IMR-90 (cell line): ENCODE results near the gene ARHGAP15. TPM values are rescaled to one million over a fixed set of nuclear protein-coding genes. Genes with fewer than 3 reads are reported as not detected.

Experiments used
- ATAC-seq: fragments of 200-7000 bp; cut with Tn5 transposase; 2 replicates; pipeline ENCODE4 v1.9.1; 2020; ENCODE audit warnings: low read depth, mild to moderate bottlenecking, moderate library complexity
- BruUV-seq: library from RNA; stranded (reverse); fragments of 400-500 nt; replicated peaks from 2 replicates; lab custom pipeline; 2021; lab: Mats Ljungman, UMichigan
- CTCF ChIA-PET: fragments of 300-600 bp; formaldehyde crosslinking; extraction: SDS; loops from one replicate; lab custom pipeline; 2021; ENCODE audit warnings: antibody characterized with exemption; lab: Yijun Ruan, JAX
- POLR2A ChIA-PET: fragments of 300-600 bp; sonication (Branson Sonifier 250); formaldehyde crosslinking; loops from one replicate; lab custom pipeline; 2022; ENCODE audit warnings: antibody characterized with exemption; ENCODE audit not compliant: unreplicated experiment; lab: Charles Lee
- DNase-seq: peaks from one replicate; pipeline ENCODE4 v3.0.0; 2013
- H2AFZ ChIP-seq: replicated peaks from 2 replicates; pipeline ENCODE3; 2013; ENCODE audit warnings: low read length, mild to moderate bottlenecking; ENCODE audit not compliant: poor library complexity
- H2AK5ac ChIP-seq: 2 replicates; pipeline ENCODE4 v1.6.1; 2013; ENCODE audit warnings: low read depth, low read length, inconsistent platforms
- H2AK9ac ChIP-seq: replicated peaks from 2 replicates; pipeline ENCODE3; 2013; ENCODE audit warnings: mild to moderate bottlenecking, low read depth, low read length, moderate library complexity; ENCODE audit not compliant: poor library complexity
- H2BK120ac ChIP-seq: 2 replicates; pipeline ENCODE4 v1.6.1; 2013; ENCODE audit warnings: low read depth, low read length, inconsistent platforms
- H2BK15ac ChIP-seq: 3 replicates; pipeline ENCODE4 v1.6.1; 2013; ENCODE audit warnings: low read depth, low read length, inconsistent platforms
- H2BK20ac ChIP-seq: 2 replicates; pipeline ENCODE4 v1.6.1; 2013; ENCODE audit warnings: low read depth, mild to moderate bottlenecking, inconsistent platforms, low read length, moderate library complexity
- H2BK5ac ChIP-seq: 2 replicates; pipeline ENCODE4 v1.6.1; 2013; ENCODE audit warnings: mild to moderate bottlenecking, low read depth, low read length, inconsistent platforms; ENCODE audit not compliant: poor library complexity, severe bottlenecking
- H3K14ac ChIP-seq: replicated peaks from 2 replicates; pipeline ENCODE4 v1.6.1; 2013; ENCODE audit warnings: low read depth, low read length, inconsistent platforms
- H3K18ac ChIP-seq: 2 replicates; pipeline ENCODE4 v1.6.1; 2013; ENCODE audit warnings: low read depth, low read length, control low read depth
- H3K23ac ChIP-seq: 2 replicates; pipeline ENCODE4 v1.6.1; 2013; ENCODE audit warnings: low read depth, low read length, inconsistent platforms
- H3K27ac ChIP-seq: 2 replicates; pipeline ENCODE4 v1.5.1; 2013; ENCODE audit warnings: mild to moderate bottlenecking, control low read depth, low read length; ENCODE audit not compliant: insufficient read depth
- H3K27me3 ChIP-seq: 2 replicates; pipeline ENCODE4 v1.6.1; 2013; ENCODE audit warnings: low read length; ENCODE audit not compliant: control insufficient read depth, insufficient read depth
- H3K36me3 ChIP-seq: 2 replicates; pipeline ENCODE4 v1.6.1; 2013; ENCODE audit warnings: low read length, mixed read lengths; ENCODE audit not compliant: control insufficient read depth, insufficient read depth
- H3K4ac ChIP-seq: 2 replicates; pipeline ENCODE4 v1.6.1; 2013; ENCODE audit warnings: low read depth, low read length, inconsistent platforms
- H3K4me1 ChIP-seq: 2 replicates; pipeline ENCODE4 v1.6.1; 2013; ENCODE audit warnings: low read length, mixed read lengths; ENCODE audit not compliant: control insufficient read depth, insufficient read depth
- H3K4me2 ChIP-seq: 2 replicates; pipeline ENCODE4 v1.6.1; 2013; ENCODE audit warnings: low read depth, mild to moderate bottlenecking, control low read depth, low read length, moderate library complexity
- H3K4me3 ChIP-seq: 2 replicates; pipeline ENCODE4 v1.5.1; 2013; ENCODE audit warnings: low read depth, mild to moderate bottlenecking, control low read depth, low read length, moderate library complexity; ENCODE audit not compliant: insufficient read depth
- H3K56ac ChIP-seq: 2 replicates; pipeline ENCODE4 v1.6.1; 2013; ENCODE audit warnings: low read length, inconsistent platforms; ENCODE audit not compliant: insufficient read depth; ENCODE audit errors: extremely low read depth
- H3K79me1 ChIP-seq, 2 experiments: 2 replicates each; pipeline ENCODE4 v1.6.1; 2013; ENCODE audit warnings: low read length in 2 of 2, inconsistent platforms in 1 of 2, low read depth in 1 of 2
- H3K9ac ChIP-seq: 2 replicates; pipeline ENCODE4 v1.6.1; 2013; ENCODE audit warnings: low read depth, low read length, control low read depth
- H3K9me1 ChIP-seq: 2 replicates; pipeline ENCODE4 v1.6.1; 2013; ENCODE audit warnings: low read length, inconsistent platforms; ENCODE audit not compliant: insufficient read depth
- H3K9me3 ChIP-seq: 2 replicates; pipeline ENCODE4 v1.6.1; 2013; ENCODE audit warnings: low read length; ENCODE audit not compliant: control insufficient read depth, insufficient read depth
- H4K20me1 ChIP-seq: 2 replicates; pipeline ENCODE4 v1.6.1; 2013; ENCODE audit warnings: low read length, inconsistent platforms; ENCODE audit not compliant: insufficient read depth
- H4K5ac ChIP-seq: 2 replicates; pipeline ENCODE4 v1.6.1; 2013; ENCODE audit warnings: mild to moderate bottlenecking, low read depth, low read length, control low read depth
- H4K8ac ChIP-seq, 2 experiments: 2 replicates each; pipeline ENCODE4 v1.6.1; 2013; ENCODE audit warnings: low read depth in 2 of 2, low read length in 2 of 2, control low read depth in 1 of 2, inconsistent platforms in 1 of 2
- H4K91ac ChIP-seq: 2 replicates; pipeline ENCODE4 v1.6.1; 2013; ENCODE audit warnings: low read depth, low read length, inconsistent platforms; ENCODE audit not compliant: insufficient read depth
- BHLHE40 ChIP-seq: fragments of 150-350 bp; IDR thresholded peaks from 2 replicates; pipeline ENCODE4 v1.6.1; 2016; ENCODE audit warnings: mild to moderate bottlenecking, low read depth, low read length
- CEBPB ChIP-seq: IDR thresholded peaks from 2 replicates; pipeline ENCODE4 v1.6.1; 2012; ENCODE audit warnings: low read depth, low read length, improper control_type of control experiment
- CHD1 ChIP-seq: IDR thresholded peaks from 2 replicates; pipeline ENCODE4 v1.6.1; 2012; ENCODE audit warnings: low read depth, low read length, improper control_type of control experiment
- FOS ChIP-seq: fragments of 150-350 bp; IDR thresholded peaks from 2 replicates; pipeline ENCODE4 v1.6.1; 2016; ENCODE audit warnings: low read depth, low read length
- MAFK ChIP-seq: IDR thresholded peaks from 2 replicates; pipeline ENCODE4 v1.6.1; 2012; ENCODE audit warnings: low read depth, low read length, improper control_type of control experiment
- MXI1 ChIP-seq: IDR thresholded peaks from 2 replicates; pipeline ENCODE4 v1.6.1; 2012; ENCODE audit warnings: low read depth, mild to moderate bottlenecking, low read length, moderate library complexity, borderline replicate concordance
- POLR2A ChIP-seq: IDR thresholded peaks from 2 replicates; pipeline ENCODE4 v1.6.1; 2012; ENCODE audit warnings: mild to moderate bottlenecking, low read depth, low read length
- RAD21 ChIP-seq: IDR thresholded peaks from 2 replicates; pipeline ENCODE4 v1.6.1; 2012; ENCODE audit warnings: low read length, improper control_type of control experiment
- RFX5 ChIP-seq: IDR thresholded peaks from 2 replicates; pipeline ENCODE4 v1.8.0; 2012; ENCODE audit warnings: low read depth, mild to moderate bottlenecking, low read length, moderate library complexity
- WGBS, 2 experiments: methylation state at CpG; one replicate each; pipeline versions ENCODE4 v1.1.5 to v1.1.7; 2013; ENCODE audit warnings: missing lambda C conversion rate in 2 of 2; ENCODE audit not compliant: insufficient read length in 1 of 2; ENCODE audit errors: extremely low coverage in 2 of 2; 5-methylcytosine and 5-hydroxymethylcytosine counted together
- dilution Hi-C: fragments of 300-500 bp; cut with HindIII; formaldehyde crosslinking; loops from one replicate; pipeline ENCODE4 v1.14.3; 2018; ENCODE audit warnings: low sequenced_read_pairs; ENCODE audit not compliant: unreplicated experiment
- in situ Hi-C: fragments of 300-500 bp; cut with MboI; formaldehyde crosslinking; loops from 3 replicates; pipeline ENCODE4 v1.14.3; 2019; ENCODE audit warnings: low sequenced_read_pairs, inconsistent platforms, mixed read lengths
- intact Hi-C: fragments of 100-400 bp; cut with micrococcal nuclease; formaldehyde crosslinking; loops from 2 replicates; pipeline ENCODE4 v1.10.0; 2022
- polyA plus RNA-seq, 3 experiments: library from polyadenylated mRNA; depleted of rRNA; stranded (reverse); fragments of >200 nt; gene quantifications; 2 replicates each; pipeline ENCODE4 v1.2.3, GENCODE V29; 2012; ENCODE audit warnings: low replicate concordance in 1 of 3
- total RNA-seq: library from RNA; depleted of rRNA; stranded (reverse); fragments of >200 nt; gene quantifications from 2 replicates; pipeline ENCODE4 v1.2.3, GENCODE V29; 2012
- TF ChIP-seq, protein P1 (sequence below): conservative IDR thresholded peaks from 2 replicates; pipeline ENCODE4 v1.5.1; 2012; ENCODE audit warnings: mild to moderate bottlenecking, low read depth, low read length, improper control_type of control experiment
- TF ChIP-seq, protein P2 (sequence below): fragments of 150-350 bp; IDR thresholded peaks from 2 replicates; pipeline ENCODE4 v1.6.1; 2017; ENCODE audit warnings: mild to moderate bottlenecking, antibody characterized with exemption, low read length, low read depth
- TF ChIP-seq, protein P3 (sequence below): fragments of 150-350 bp; IDR thresholded peaks from 2 replicates; pipeline ENCODE4 v1.6.1; 2016; ENCODE audit warnings: low read depth, mild to moderate bottlenecking, low read length, moderate library complexity, borderline replicate concordance

Gene ARHGAP15
- total and polyA plus RNA-seq, 2 of the 4 experiments (the other 2 are of a cell fraction): not detected

DNA sequence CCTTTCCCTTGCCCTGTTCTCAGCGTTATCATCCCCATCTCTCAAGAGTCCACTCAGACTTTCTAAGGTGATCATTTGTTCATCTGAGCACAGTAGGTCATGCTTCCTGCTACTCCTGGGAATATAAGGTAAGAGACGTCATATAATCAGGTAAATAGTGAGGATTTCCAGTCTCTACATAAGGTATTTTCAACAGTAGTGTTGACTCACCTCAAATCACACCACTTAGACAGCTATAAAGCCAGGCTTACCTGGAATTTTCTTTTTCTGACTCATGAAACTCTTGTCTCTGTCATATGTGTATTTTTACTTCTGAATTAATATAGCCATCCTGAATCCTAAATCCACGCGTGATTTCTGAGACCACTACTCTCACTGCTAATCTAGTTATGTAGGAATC, 443.2 kb downstream of the ARHGAP15 start:
- Histone ChIP-seq H3K79me1 (no peaks in the 10 kb centered on the region), H3K9ac (no peak overlapping the region), H4K91ac (no peak overlapping the region), H2BK5ac (no peak overlapping the region), H2AFZ (no peak overlapping the region), H3K27ac (no peak overlapping the region), H4K5ac (no peak overlapping the region), H2AK9ac (no peak overlapping the region), H2BK120ac (no peak overlapping the region), H2AK5ac (no peak overlapping the region), H3K4me3 (no peak overlapping the region), H3K14ac (no peak overlapping the region), H3K4me2 (no peak overlapping the region), H3K56ac (no peak overlapping the region), H3K18ac (no peak overlapping the region), H2BK15ac (no peak overlapping the region), H4K8ac (no peak overlapping the region), H3K4ac (no peak overlapping the region), H3K4me1 (no peaks in the 10 kb centered on the region), H3K23ac (no peak overlapping the region), H4K20me1 (no peaks in the 10 kb centered on the region), H3K9me3 (no peaks in the 10 kb centered on the region), H3K27me3 (no peaks in the 10 kb centered on the region), H2BK20ac (no peak overlapping the region), H3K9me1 (no peaks in the 10 kb centered on the region), H3K36me3 (no peaks in the 10 kb centered on the region)
- ATAC-seq: no peak
- dilution Hi-C loops (no loop called here), in situ Hi-C loops (no loop called here), intact Hi-C loops (no loop called here)
- ChIA-PET POLR2A (no interaction called here), CTCF (no interaction called here)
- DNase-seq: no peak
- TF ChIP-seq RFX5 (no peak), CEBPB (no peak), MXI1 (no peak), FOS (no peak), MAFK (no peak), POLR2A (no peak), BHLHE40 (no peak), CHD1 (no peak), RAD21 (no peak)
- TF ChIP-seq, protein P1, sequence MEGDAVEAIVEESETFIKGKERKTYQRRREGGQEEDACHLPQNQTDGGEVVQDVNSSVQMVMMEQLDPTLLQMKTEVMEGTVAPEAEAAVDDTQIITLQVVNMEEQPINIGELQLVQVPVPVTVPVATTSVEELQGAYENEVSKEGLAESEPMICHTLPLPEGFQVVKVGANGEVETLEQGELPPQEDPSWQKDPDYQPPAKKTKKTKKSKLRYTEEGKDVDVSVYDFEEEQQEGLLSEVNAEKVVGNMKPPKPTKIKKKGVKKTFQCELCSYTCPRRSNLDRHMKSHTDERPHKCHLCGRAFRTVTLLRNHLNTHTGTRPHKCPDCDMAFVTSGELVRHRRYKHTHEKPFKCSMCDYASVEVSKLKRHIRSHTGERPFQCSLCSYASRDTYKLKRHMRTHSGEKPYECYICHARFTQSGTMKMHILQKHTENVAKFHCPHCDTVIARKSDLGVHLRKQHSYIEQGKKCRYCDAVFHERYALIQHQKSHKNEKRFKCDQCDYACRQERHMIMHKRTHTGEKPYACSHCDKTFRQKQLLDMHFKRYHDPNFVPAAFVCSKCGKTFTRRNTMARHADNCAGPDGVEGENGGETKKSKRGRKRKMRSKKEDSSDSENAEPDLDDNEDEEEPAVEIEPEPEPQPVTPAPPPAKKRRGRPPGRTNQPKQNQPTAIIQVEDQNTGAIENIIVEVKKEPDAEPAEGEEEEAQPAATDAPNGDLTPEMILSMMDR: no peak
- TF ChIP-seq, protein P2, sequence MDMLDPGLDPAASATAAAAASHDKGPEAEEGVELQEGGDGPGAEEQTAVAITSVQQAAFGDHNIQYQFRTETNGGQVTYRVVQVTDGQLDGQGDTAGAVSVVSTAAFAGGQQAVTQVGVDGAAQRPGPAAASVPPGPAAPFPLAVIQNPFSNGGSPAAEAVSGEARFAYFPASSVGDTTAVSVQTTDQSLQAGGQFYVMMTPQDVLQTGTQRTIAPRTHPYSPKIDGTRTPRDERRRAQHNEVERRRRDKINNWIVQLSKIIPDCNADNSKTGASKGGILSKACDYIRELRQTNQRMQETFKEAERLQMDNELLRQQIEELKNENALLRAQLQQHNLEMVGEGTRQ: no peak
- TF ChIP-seq, protein P3, sequence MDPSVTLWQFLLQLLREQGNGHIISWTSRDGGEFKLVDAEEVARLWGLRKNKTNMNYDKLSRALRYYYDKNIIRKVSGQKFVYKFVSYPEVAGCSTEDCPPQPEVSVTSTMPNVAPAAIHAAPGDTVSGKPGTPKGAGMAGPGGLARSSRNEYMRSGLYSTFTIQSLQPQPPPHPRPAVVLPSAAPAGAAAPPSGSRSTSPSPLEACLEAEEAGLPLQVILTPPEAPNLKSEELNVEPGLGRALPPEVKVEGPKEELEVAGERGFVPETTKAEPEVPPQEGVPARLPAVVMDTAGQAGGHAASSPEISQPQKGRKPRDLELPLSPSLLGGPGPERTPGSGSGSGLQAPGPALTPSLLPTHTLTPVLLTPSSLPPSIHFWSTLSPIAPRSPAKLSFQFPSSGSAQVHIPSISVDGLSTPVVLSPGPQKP: no peak
- no CpG with 5 or more reads among the region's 4 CpGs for whole genome bisulfite sequencing, 2 experiments
- no TSS peak for BruUV-seq
